HepG2 (cell line): Measurements from ENCODE around the gene DLEC1. TPM values are rescaled to one million over a fixed set of nuclear protein-coding genes. Genes with fewer than 3 reads are reported as not detected.

Experiments
- ATAC-seq: fragments of 200-7000 bp; cut with Tn5 transposase; 3 replicates; pipeline ENCODE4 v1.9.1; 2020; ENCODE audit warnings: mild to moderate bottlenecking, moderate library complexity
- BruUV-seq: library from RNA; stranded (reverse); fragments of 400-500 nt; replicated peaks from 2 replicates; lab custom pipeline; 2021; lab: Mats Ljungman, UMichigan
- CTCF ChIA-PET: fragments of 300-600 bp; formaldehyde crosslinking; extraction: SDS; loops from one replicate; lab custom pipeline; 2021; ENCODE audit warnings: low total read pairs, inconsistent platforms, low intra/inter-chr PET ratio; lab: Yijun Ruan, JAX
- POLR2A ChIA-PET: fragments of 350-600 bp; sonication (Branson Sonifier 250); formaldehyde crosslinking; loops from one replicate; lab custom pipeline; 2020; ENCODE audit warnings: antibody characterized with exemption, inconsistent platforms; lab: Yijun Ruan, JAX
- DNase-seq: peaks from one replicate; pipeline ENCODE4 v3.0.0-alpha.2; 2015; ENCODE audit warnings: low spot score
- FAIRE-seq: peaks from 3 replicates; lab custom pipeline; 2011; peaks lifted over from hg19 to GRCh38; lab: Jason Lieb, UNC
- H2AFZ ChIP-seq: one replicate; pipeline ENCODE4 v1.6.1; 2011; ENCODE audit warnings: low read length, inconsistent platforms
- H3K27ac ChIP-seq: fragments of 300-600 bp; 3 replicates; pipeline ENCODE4 v1.8.0; 2011; ENCODE audit warnings: mixed run types, mild to moderate bottlenecking, mixed read lengths, low read length, inconsistent platforms; ENCODE audit not compliant: insufficient read depth; ENCODE audit errors: extremely low read length
- H3K27me3 ChIP-seq, 2 experiments: fragments of 200-600 bp in 1 of 2; 2 replicates in 1 of 2; 3 replicates in 1 of 2; pipeline versions ENCODE4 v1.6.0 to v1.8.0; 2011; ENCODE audit warnings: low read length in 2 of 2, mild to moderate bottlenecking in 2 of 2, moderate library complexity in 2 of 2, inconsistent platforms in 1 of 2; ENCODE audit not compliant: insufficient read depth in 2 of 2, control insufficient read depth in 1 of 2
- H3K36me3 ChIP-seq, 2 experiments: fragments of 200-600 bp in 1 of 2; replicated peaks in 1 of 2; 2 replicates in 1 of 2; 3 replicates in 1 of 2; pipeline versions ENCODE4 v1.5.1 to v1.8.0; 2011; ENCODE audit warnings: low read length in 2 of 2, inconsistent platforms in 1 of 2; ENCODE audit not compliant: insufficient read depth in 2 of 2, control insufficient read depth in 1 of 2
- H3K4me1 ChIP-seq: 2 replicates; pipeline ENCODE4 v1.5.1; 2012; ENCODE audit warnings: low read length, inconsistent platforms; ENCODE audit not compliant: insufficient read depth
- H3K4me2 ChIP-seq: 2 replicates; pipeline ENCODE4 v1.6.0; 2011; ENCODE audit warnings: low read depth, low read length, inconsistent platforms
- H3K4me3 ChIP-seq, 3 experiments: fragments of 200-600 bp in 1 of 3; sonication (generic), shearing (Covaris generic) in 1 of 3; replicated peaks in 1 of 3; 2 replicates each; pipeline ENCODE4 v1.5.1; 2011 to 2016; ENCODE audit warnings: low read length in 3 of 3, inconsistent platforms in 2 of 3, low read depth in 2 of 3, mild to moderate bottlenecking in 2 of 3, control low read depth in 1 of 3, mixed read lengths in 1 of 3; ENCODE audit not compliant: insufficient read depth in 1 of 3
- H3K79me2 ChIP-seq: one replicate; pipeline ENCODE4 v1.6.1; 2011; ENCODE audit warnings: low read length, inconsistent platforms; ENCODE audit not compliant: insufficient read depth
- H3K9ac ChIP-seq: 2 replicates; pipeline ENCODE4 v1.6.0; 2011; ENCODE audit warnings: mild to moderate bottlenecking, low read depth, low read length, inconsistent platforms; ENCODE audit not compliant: insufficient read depth
- H3K9me3 ChIP-seq: 2 replicates; pipeline ENCODE4 v1.5.1; 2012; ENCODE audit warnings: mild to moderate bottlenecking, low read length
- H4K20me1 ChIP-seq: 2 replicates; pipeline ENCODE4 v1.6.0; 2011; ENCODE audit warnings: inconsistent platforms, mild to moderate bottlenecking, low read length, moderate library complexity; ENCODE audit not compliant: insufficient read depth
- ASH2L ChIP-seq: fragments of 300-600, 200-600 bp; sonication (generic); IDR thresholded peaks from 2 replicates; pipeline ENCODE4 v1.7.0; 2017; ENCODE audit warnings: low read depth, mild to moderate bottlenecking, moderate library complexity, mixed read lengths, low read length; ENCODE audit not compliant: insufficient read length
- CREB1 ChIP-seq, 2 experiments: fragments of 450-650 bp in 1 of 2; IDR thresholded peaks; 2 replicates each; pipeline ENCODE4 v1.6.1; 2016 to 2017; ENCODE audit warnings: control low read depth in 1 of 2, mild to moderate bottlenecking in 1 of 2, missing compliant biosample characterization in 1 of 2, missing genetic modification characterization in 1 of 2
- MAFF ChIP-seq: IDR thresholded peaks from 2 replicates; pipeline ENCODE4 v1.6.1; 2011; ENCODE audit warnings: low read depth, low read length, improper control_type of control experiment
- MAFK ChIP-seq, 2 experiments: IDR thresholded peaks in 1 of 2; conservative IDR thresholded peaks in 1 of 2; 2 replicates each; pipeline ENCODE4 v1.6.1; 2011; ENCODE audit warnings: improper control_type of control experiment in 2 of 2, low read length in 2 of 2
- NFKBIZ ChIP-seq: IDR thresholded peaks from 2 replicates; pipeline ENCODE4 v1.6.1; 2018; ENCODE audit warnings: missing genetic modification reagents, missing compliant biosample characterization
- SNAPC2 ChIP-seq: sonication (generic); formaldehyde crosslinking; IDR thresholded peaks from 2 replicates; pipeline ENCODE4 v1.8.1; 2022; ENCODE audit warnings: mild to moderate bottlenecking, missing genetic modification reagents
- TGIF2 ChIP-seq: IDR thresholded peaks from 2 replicates; pipeline ENCODE4 v1.6.1; 2016; ENCODE audit warnings: control low read depth, missing compliant biosample characterization
- ZC3H13 ChIP-seq: sonication (generic); formaldehyde crosslinking; IDR thresholded peaks from 2 replicates; pipeline ENCODE4 v1.8.1; 2023; ENCODE audit warnings: mild to moderate bottlenecking, missing genetic modification reagents, moderate library complexity
- ZNF3 ChIP-seq: IDR thresholded peaks from 2 replicates; pipeline ENCODE4 v1.7.0; 2017; ENCODE audit warnings: inconsistent platforms
- ZNF761 ChIP-seq: sonication (generic); formaldehyde crosslinking; conservative IDR thresholded peaks from 2 replicates; pipeline ENCODE4 v1.4.0; 2020; ENCODE audit warnings: mild to moderate bottlenecking, missing genetic modification reagents
- WGBS: methylation state at CpG from one replicate; pipeline ENCODE4 v1.1.6; 2017; ENCODE audit warnings: low lambda C conversion rate; 5-methylcytosine and 5-hydroxymethylcytosine counted together
- in situ Hi-C: cut with HindIII; loops from 2 replicates; pipeline ENCODE4 v1.10.0; 2017; ENCODE audit warnings: low pct_unique_long_range_greater_than_20kb; ENCODE audit not compliant: extremely low pct_ligation_motif_present
- intact Hi-C: fragments of 100-400 bp; cut with micrococcal nuclease; formaldehyde crosslinking; loops from one replicate; pipeline ENCODE4 v1.10.0; 2022; ENCODE audit not compliant: unreplicated experiment
- polyA plus RNA-seq, 8 experiments: library from polyadenylated mRNA; depleted of rRNA in 3 of 8; stranded (reverse) in 7 of 8; unstranded in 1 of 8; fragments of >200 nt; fragmentation: Illumina TruSeq in 4 of 8; extraction: Trizol in 4 of 8; gene quantifications; 2 replicates each; pipeline versions ENCODE4 v1.2.1 to v1.2.3, GENCODE V29; 2011 to 2016; ENCODE audit warnings: low read depth in 4 of 8, missing spikeins in 1 of 8, mixed read lengths in 1 of 8; ENCODE audit not compliant: insufficient read depth in 1 of 8
- total RNA-seq, 5 experiments: library from RNA; depleted of rRNA; stranded (reverse); fragments of >200 nt; fragmentation: Illumina TruSeq; extraction: Trizol; gene quantifications; 2 replicates each; pipeline ENCODE4 v1.2.3, GENCODE V29; 2016; ENCODE audit warnings: low read depth in 1 of 5
- TF ChIP-seq, protein P1 (sequence below): sonication (generic); formaldehyde crosslinking; IDR thresholded peaks from 2 replicates; pipeline ENCODE4 v1.5.1; 2020; ENCODE audit warnings: mild to moderate bottlenecking, missing genetic modification reagents, moderate library complexity

Gene DLEC1
- total and polyA plus RNA-seq, 2 of the 13 experiments (the other 11 are each of a cell fraction or from before 2014, with no cell fraction given): 0.09 TPM; not detected in 1

GRCh38 chr3:38089163-38089562, 50.2 kb downstream of the DLEC1 start:
- Histone ChIP-seq H3K79me2 (no peaks in the 10 kb centered on the region), H3K27me3 (peaks cover 1 to 23% of the 10 kb centered on the region in 2 experiments; a peak in 4 of 5 replicates), H3K9ac (no peak overlapping the region), H3K27ac (no peak overlapping the region), H3K36me3 (no peaks in the 10 kb centered on the region), H2AFZ (no peak overlapping the region), H3K4me3 (no peak overlapping the region), H3K4me2 (no peak overlapping the region), H3K4me1 (no peaks in the 10 kb centered on the region), H4K20me1 (no peaks in the 10 kb centered on the region), H3K9me3 (no peaks in the 10 kb centered on the region)
- ATAC-seq (no peak), FAIRE-seq (no peak), DNase-seq (no peak)
- TF ChIP-seq ZNF761 (CRISPR knock-in tag) (no peak), ZNF3 (CRISPR knock-in tag) (no peak), CREB1 (IDR thresholded peaks at IDR 0.05) (no peak), CREB1 (CRISPR knock-in tag; IDR thresholded peaks at IDR 0.05) (no peak)
- POLR2A ChIA-PET: no interaction called here
- CTCF ChIA-PET: no interaction called here
- WGBS: 20% methylated on average over 1 of the region's 2 CpGs
- in situ Hi-C loops: no loop called here
- intact Hi-C loops: no loop called here
- BruUV-seq: no TSS peak

DNA sequence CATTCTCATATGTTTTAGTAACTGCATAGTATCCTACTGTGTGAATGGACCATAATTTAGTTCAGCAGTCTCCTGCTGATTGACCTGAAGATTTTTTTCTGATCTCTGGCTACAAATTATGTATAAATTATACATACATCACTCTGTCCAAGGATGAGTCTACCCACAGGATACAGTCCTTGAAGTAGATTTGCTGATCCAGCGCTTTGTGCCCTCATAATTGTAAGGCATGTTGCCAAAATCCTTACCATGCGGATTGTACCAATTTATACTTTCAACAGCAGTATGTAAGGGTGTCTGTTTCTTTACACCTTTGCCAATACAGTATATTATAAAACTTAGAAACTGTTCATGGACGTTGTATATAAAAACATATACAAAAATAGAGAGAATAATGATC, 51.4 kb downstream of the DLEC1 start:
- POLR2A ChIA-PET: no interaction called here
- no peaks in the 10 kb centered on the region for H4K20me1 ChIP-seq
- BruUV-seq: no TSS peak
- H3K4me3 ChIP-seq: no peak overlapping the region
- DNase-seq (no peak), FAIRE-seq (no peak), ATAC-seq (no peak)
- H3K9me3 ChIP-seq: no peaks in the 10 kb centered on the region
- 25% methylated on average over 3 of the region's 3 CpGs for WGBS
- H2AFZ ChIP-seq: no peak overlapping the region
- H3K27ac ChIP-seq: no peak overlapping the region
- no peak overlapping the region for H3K4me2 ChIP-seq
- H3K9ac ChIP-seq: no peak overlapping the region
- H3K79me2 ChIP-seq: no peaks in the 10 kb centered on the region
- H3K4me1 ChIP-seq: no peaks in the 10 kb centered on the region
- CTCF ChIA-PET: no interaction called here
- no peaks in the 10 kb centered on the region for H3K36me3 ChIP-seq
- in situ Hi-C loops (no loop called here), intact Hi-C loops (no loop called here)
- H3K27me3 ChIP-seq: peaks cover 2 to 36% of the 10 kb centered on the region in 2 experiments
- TF ChIP-seq MAFF (peak; percentile 72), ASH2L (no peak), SNAPC2 (no peak), ZC3H13 (no peak), MAFK (conservative IDR thresholded peaks at IDR 0.05 in 1 of 2, IDR thresholded peaks at IDR 0.05 in 1 of 2; ENCODE audit: low read length in 2 of 2) (peak; percentile 63 to 85), TGIF2 (CRISPR knock-in tag) (no peak), NFKBIZ (no peak)
- TF ChIP-seq, protein P1, sequence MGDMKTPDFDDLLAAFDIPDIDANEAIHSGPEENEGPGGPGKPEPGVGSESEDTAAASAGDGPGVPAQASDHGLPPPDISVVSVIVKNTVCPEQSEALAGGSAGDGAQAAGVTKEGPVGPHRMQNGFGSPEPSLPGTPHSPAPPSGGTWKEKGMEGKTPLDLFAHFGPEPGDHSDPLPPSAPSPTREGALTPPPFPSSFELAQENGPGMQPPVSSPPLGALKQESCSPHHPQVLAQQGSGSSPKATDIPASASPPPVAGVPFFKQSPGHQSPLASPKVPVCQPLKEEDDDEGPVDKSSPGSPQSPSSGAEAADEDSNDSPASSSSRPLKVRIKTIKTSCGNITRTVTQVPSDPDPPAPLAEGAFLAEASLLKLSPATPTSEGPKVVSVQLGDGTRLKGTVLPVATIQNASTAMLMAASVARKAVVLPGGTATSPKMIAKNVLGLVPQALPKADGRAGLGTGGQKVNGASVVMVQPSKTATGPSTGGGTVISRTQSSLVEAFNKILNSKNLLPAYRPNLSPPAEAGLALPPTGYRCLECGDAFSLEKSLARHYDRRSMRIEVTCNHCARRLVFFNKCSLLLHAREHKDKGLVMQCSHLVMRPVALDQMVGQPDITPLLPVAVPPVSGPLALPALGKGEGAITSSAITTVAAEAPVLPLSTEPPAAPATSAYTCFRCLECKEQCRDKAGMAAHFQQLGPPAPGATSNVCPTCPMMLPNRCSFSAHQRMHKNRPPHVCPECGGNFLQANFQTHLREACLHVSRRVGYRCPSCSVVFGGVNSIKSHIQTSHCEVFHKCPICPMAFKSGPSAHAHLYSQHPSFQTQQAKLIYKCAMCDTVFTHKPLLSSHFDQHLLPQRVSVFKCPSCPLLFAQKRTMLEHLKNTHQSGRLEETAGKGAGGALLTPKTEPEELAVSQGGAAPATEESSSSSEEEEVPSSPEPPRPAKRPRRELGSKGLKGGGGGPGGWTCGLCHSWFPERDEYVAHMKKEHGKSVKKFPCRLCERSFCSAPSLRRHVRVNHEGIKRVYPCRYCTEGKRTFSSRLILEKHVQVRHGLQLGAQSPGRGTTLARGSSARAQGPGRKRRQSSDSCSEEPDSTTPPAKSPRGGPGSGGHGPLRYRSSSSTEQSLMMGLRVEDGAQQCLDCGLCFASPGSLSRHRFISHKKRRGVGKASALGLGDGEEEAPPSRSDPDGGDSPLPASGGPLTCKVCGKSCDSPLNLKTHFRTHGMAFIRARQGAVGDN: no peak
